Transverse colon (tissue), 4 donors: ENCODE results near the gene SCN3A. TPM values are rescaled to one million over a fixed set of nuclear protein-coding genes. Genes with fewer than 3 reads are reported as not detected.

ENCODE experiments used
- DNase-seq: peaks from one replicate; pipeline ENCODE4 v3.0.0-alpha.2; 2019
- H3K27ac ChIP-seq, 4 donors: fragments of 200-600 bp; sonication (generic); 2 replicates each; pipeline ENCODE4 v1.5.1; 2016 to 2018; ENCODE audit warnings: inconsistent platforms in 4 of 4
- H3K27me3 ChIP-seq: fragments of 200-600 bp; sonication (generic); 2 replicates; pipeline ENCODE4 v1.5.1; 2017; ENCODE audit warnings: inconsistent platforms
- H3K36me3 ChIP-seq, 4 donors: fragments of 200-600 bp; sonication (generic); 2 replicates each; pipeline ENCODE4 v1.5.1; 2017 to 2019; ENCODE audit warnings: inconsistent platforms in 4 of 4
- H3K4me1 ChIP-seq, 4 donors: fragments of 200-600 bp; sonication (generic); 2 replicates each; pipeline ENCODE4 v1.5.1; 2017 to 2020; ENCODE audit warnings: inconsistent platforms in 4 of 4
- H3K4me3 ChIP-seq, 4 donors: fragments of 200-600 bp; sonication (generic); 1 replicate in 1 of 4; 2 replicates in 3 of 4; pipeline versions ENCODE4 v1.5.1 to v1.6.1; 2017 to 2019; ENCODE audit warnings: inconsistent platforms in 4 of 4
- H3K9me3 ChIP-seq, 2 donors: fragments of 200-600 bp; sonication (generic); 2 replicates each; pipeline ENCODE4 v1.5.1; 2017 to 2019; ENCODE audit warnings: inconsistent platforms in 2 of 2
- EP300 ChIP-seq: sonication (generic); formaldehyde crosslinking; IDR thresholded peaks from one replicate; pipeline ENCODE4 v1.6.1; 2017; ENCODE audit warnings: antibody characterized with exemption, low read depth
- POLR2A ChIP-seq: fragments of 450-650 bp; IDR thresholded peaks from one replicate; pipeline ENCODE4 v1.6.1; 2016; ENCODE audit warnings: antibody characterized with exemption, mild to moderate bottlenecking, moderate library complexity
- POLR2AphosphoS5 ChIP-seq, 3 donors: sonication (generic); formaldehyde crosslinking; IDR thresholded peaks; one replicate each; pipeline ENCODE4 v1.6.1; 2016; ENCODE audit warnings: antibody characterized with exemption in 3 of 3
- WGBS, 2 donors: methylation state at CpG; one replicate each; pipeline ENCODE4 v1.1.5; 2018; ENCODE audit warnings: low coverage in 1 of 2; 5-methylcytosine and 5-hydroxymethylcytosine counted together
- in situ Hi-C, 4 donors: fragments of 200-750 bp; cut with MboI; loops; one replicate each; pipeline versions ENCODE4 v1.15.0 to v1.15.1; 2017; ENCODE audit warnings: low sequenced_read_pairs in 3 of 4, low pct_ligation_motif_present in 1 of 4, low pct_unique_long_range_greater_than_20kb in 1 of 4
- intact Hi-C: fragments of 100-400 bp; cut with DNase I; formaldehyde crosslinking; loops from one replicate; pipeline ENCODE4 v1.15.1; 2023; ENCODE audit warnings: low total_unique reads
- total RNA-seq, 4 donors: library from RNA; depleted of rRNA; stranded (reverse); fragments of >200 nt; gene quantifications; one replicate each; pipeline ENCODE4 v1.1.0, GENCODE V29; 2016
- TF ChIP-seq, protein P1 (sequence below), 5 experiments: fragments of 200-600 bp in 3 of 5; fragments of 450-650 bp in 2 of 5; sonication (generic) in 3 of 5; IDR thresholded peaks; 1 replicate in 2 of 5; 2 replicates in 3 of 5; pipeline ENCODE4 v1.5.1; 2016 to 2017; ENCODE audit warnings: antibody characterized with exemption in 5 of 5, inconsistent platforms in 3 of 5, mild to moderate bottlenecking in 2 of 5, moderate library complexity in 1 of 5

SCN3A gene
- total RNA-seq, 4 donors from 2014 or later: 0.60 to 2.5 (median 1.4) TPM

DNA sequence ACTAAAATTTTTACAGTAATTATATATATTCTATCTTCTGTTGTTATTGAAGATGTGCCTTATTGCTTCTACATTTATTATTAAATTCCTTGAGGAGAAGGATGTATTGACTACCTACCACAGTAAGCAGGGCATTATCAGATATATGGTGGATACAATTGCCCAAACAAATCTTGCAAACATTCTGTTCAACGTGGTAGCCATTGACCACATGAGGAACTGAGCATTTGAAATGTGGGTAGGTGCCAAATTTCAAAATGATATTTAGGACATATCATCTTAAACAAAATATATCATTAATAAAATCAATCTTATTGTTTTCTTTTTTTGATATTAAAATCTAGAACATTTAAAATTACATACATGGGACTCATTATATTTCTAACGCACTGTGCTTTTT is 11.1 kb downstream of the SCN3A start:
- Histone ChIP-seq H3K36me3 (no peaks in the 10 kb centered on the region), H3K4me3 (no peak overlapping the region), H3K9me3 (no peaks in the 10 kb centered on the region), H3K4me1 (no peaks in the 10 kb centered on the region), H3K27me3 (no peaks in the 10 kb centered on the region), H3K27ac (no peak overlapping the region)
- intact Hi-C loops: no loop called here
- TF ChIP-seq, protein P1, sequence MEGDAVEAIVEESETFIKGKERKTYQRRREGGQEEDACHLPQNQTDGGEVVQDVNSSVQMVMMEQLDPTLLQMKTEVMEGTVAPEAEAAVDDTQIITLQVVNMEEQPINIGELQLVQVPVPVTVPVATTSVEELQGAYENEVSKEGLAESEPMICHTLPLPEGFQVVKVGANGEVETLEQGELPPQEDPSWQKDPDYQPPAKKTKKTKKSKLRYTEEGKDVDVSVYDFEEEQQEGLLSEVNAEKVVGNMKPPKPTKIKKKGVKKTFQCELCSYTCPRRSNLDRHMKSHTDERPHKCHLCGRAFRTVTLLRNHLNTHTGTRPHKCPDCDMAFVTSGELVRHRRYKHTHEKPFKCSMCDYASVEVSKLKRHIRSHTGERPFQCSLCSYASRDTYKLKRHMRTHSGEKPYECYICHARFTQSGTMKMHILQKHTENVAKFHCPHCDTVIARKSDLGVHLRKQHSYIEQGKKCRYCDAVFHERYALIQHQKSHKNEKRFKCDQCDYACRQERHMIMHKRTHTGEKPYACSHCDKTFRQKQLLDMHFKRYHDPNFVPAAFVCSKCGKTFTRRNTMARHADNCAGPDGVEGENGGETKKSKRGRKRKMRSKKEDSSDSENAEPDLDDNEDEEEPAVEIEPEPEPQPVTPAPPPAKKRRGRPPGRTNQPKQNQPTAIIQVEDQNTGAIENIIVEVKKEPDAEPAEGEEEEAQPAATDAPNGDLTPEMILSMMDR (IDR thresholded peaks at IDR 0.05): no peak
- TF ChIP-seq POLR2A: no peak
- in situ Hi-C loops: loop anchor here in 1 of 4 donors (25.0 kb wide), 1 partner anchor 455 kb away; no protein-coding TSS in a partner anchor
- DNase-seq: no peak
- 64 to 72% methylated on average over 2 of the region's 2 CpGs for WGBS, 2 donors

DNA sequence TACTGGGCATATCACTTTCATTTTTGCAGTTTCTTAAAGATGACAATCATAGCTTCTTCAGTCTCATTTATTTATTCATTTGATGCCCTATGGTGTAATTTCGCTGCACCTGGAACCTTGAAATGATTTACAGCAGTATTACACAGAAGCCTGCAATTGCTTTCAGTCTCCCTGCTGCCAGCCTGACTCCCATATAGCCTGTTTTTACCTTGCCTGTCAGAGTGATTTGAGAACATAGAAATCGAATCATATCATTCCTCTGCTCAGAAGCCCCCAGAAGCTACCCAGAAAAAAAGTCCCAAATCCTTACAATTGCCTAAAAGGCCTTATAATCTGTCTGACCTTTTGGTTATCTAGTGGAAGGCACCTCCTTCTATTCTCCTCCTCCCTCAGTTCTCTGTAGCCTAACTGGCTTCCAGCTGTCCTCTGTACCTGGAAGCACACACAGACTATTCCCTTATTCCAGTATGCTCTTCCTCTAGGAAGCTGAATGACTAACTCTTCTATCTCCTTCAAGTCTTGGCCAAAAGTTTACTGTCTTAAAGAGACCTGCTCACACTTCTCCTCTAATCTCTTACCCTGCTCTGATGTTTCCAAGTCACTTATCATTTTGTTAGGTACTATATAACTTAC is 12.6 kb downstream of the SCN3A start:
- Histone ChIP-seq H3K36me3 (no peaks in the 10 kb centered on the region), H3K4me1 (no peaks in the 10 kb centered on the region), H3K27ac (no peak overlapping the region), H3K9me3 (no peaks in the 10 kb centered on the region), H3K4me3 (no peak overlapping the region), H3K27me3 (no peaks in the 10 kb centered on the region)
- 24 to 25% methylated on average over 2 of the region's 2 CpGs for WGBS, 2 donors
- TF ChIP-seq POLR2AphosphoS5 (IDR thresholded peaks at IDR 0.05): no peak
- TF ChIP-seq POLR2A: no peak
- no peak for TF ChIP-seq EP300
- TF ChIP-seq, protein P1 (IDR thresholded peaks at IDR 0.05): no peak
- DNase-seq: no peak
- in situ Hi-C loops (loop anchor here in 1 of 4 donors (25.0 kb wide), 1 partner anchor 454 kb away; no protein-coding TSS in a partner anchor), intact Hi-C loops (no loop called here)

DNA sequence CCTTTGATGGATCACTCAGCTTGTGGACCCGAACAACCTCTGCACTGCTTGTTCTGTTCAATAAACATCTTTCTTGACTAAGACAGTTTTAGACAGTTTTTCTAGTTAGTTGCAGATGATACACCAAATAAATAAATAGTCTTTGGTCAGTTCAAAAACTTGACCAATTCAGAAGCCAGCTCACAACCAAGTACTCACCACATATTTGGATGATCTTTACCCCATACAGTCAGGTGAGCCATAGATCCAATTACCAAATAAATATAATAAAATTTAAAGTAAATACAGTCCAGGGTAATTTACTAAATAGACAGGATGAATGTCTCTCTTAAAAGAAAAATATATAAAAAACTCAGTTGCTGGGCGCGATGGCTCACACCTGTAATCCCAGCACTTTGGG is 18.2 kb downstream of the SCN3A start:
- no peak for DNase-seq
- H3K27ac ChIP-seq: no peak overlapping the region
- H3K4me1 ChIP-seq: no peaks in the 10 kb centered on the region
- H3K27me3 ChIP-seq: no peaks in the 10 kb centered on the region
- TF ChIP-seq POLR2AphosphoS5 (IDR thresholded peaks at IDR 0.05) (no peak), POLR2A (no peak), EP300 (no peak)
- TF ChIP-seq, protein P1 (IDR thresholded peaks at IDR 0.05): no peak
- in situ Hi-C loops (loop anchor here in 1 of 4 donors (25.0 kb wide), 1 partner anchor 448 kb away; no protein-coding TSS in a partner anchor), intact Hi-C loops (no loop called here)
- H3K36me3 ChIP-seq: no peaks in the 10 kb centered on the region
- H3K4me3 ChIP-seq: no peak overlapping the region
- H3K9me3 ChIP-seq: no peaks in the 10 kb centered on the region
- WGBS, 2 donors: 57 to 70% methylated on average over 3 of the region's 3 CpGs

DNA sequence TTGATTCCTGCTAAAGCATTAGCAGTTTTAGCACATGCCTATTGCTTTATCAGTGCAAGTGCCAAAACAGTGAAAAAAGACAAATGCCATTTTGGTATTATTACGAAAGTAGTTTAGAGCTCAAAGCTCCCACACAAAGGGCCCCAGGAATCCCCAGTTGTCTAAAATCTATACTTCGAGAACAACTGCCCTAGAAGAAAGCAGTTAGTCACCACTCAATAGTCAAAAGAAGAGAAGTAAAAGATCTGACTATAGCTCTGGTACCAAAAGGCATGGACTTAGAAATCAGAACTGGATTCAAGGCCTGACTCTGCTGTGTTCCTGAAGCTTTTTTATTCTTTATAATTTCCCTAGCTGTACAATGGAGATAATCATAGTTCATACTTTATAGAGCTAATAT is 21.8 kb downstream of the SCN3A start:
- Histone ChIP-seq H3K4me1 (no peaks in the 10 kb centered on the region), H3K36me3 (no peaks in the 10 kb centered on the region), H3K27me3 (no peaks in the 10 kb centered on the region), H3K9me3 (no peaks in the 10 kb centered on the region), H3K27ac (no peak overlapping the region), H3K4me3 (no peak overlapping the region)
- in situ Hi-C loops (loop anchor here in 1 of 4 donors (25.0 kb wide), 1 partner anchor 445 kb away; no protein-coding TSS in a partner anchor), intact Hi-C loops (no loop called here)
- 45 to 78% methylated on average over 2 of the region's 2 CpGs for WGBS, 2 donors
- no peak for DNase-seq
- no peak for TF ChIP-seq EP300
- TF ChIP-seq, protein P1 (IDR thresholded peaks at IDR 0.05): no peak
- no peak for TF ChIP-seq POLR2AphosphoS5 (IDR thresholded peaks at IDR 0.05)
